Activated naive CD8-positive, alpha-beta T cell treated with anti-CD3 and anti-CD28 coated beads for 36 hours (primary cell): ENCODE measurements around the gene MUSTN1. TPM values are rescaled to one million over a fixed set of nuclear protein-coding genes. Genes with fewer than 3 reads are reported as not detected.

Experiments used
- DNase-seq: peaks from one replicate; pipeline ENCODE4 v3.0.0; 2021
- H3K27ac Mint-ChIP-seq: one replicate; pipeline ENCODE4 v1.8.0; 2022; ENCODE audit warnings: mild to moderate bottlenecking, moderate library complexity, mixed read lengths
- H3K27me3 Mint-ChIP-seq: one replicate; pipeline ENCODE4 v1.8.0; 2022; ENCODE audit warnings: mild to moderate bottlenecking, mixed read lengths
- H3K36me3 Mint-ChIP-seq: one replicate; pipeline ENCODE4 v1.8.0; 2021; ENCODE audit warnings: mild to moderate bottlenecking, mixed read lengths
- H3K4me1 Mint-ChIP-seq: one replicate; pipeline ENCODE4 v1.8.0; 2021; ENCODE audit warnings: mixed read lengths
- H3K4me3 Mint-ChIP-seq: one replicate; pipeline ENCODE4 v1.8.0; 2022; ENCODE audit warnings: mild to moderate bottlenecking, moderate library complexity, mixed read lengths
- H3K9me3 Mint-ChIP-seq: one replicate; pipeline ENCODE4 v1.8.0; 2022; ENCODE audit warnings: mixed read lengths
- total RNA-seq, 2 experiments: library from RNA; stranded (reverse); gene quantifications; one replicate each; pipeline ENCODE4 v1.2.3, GENCODE V29; 2021

Gene MUSTN1
- total RNA-seq, 2 experiments from 2014 or later: 0.91 to 1.0 TPM

- Mint-ChIP-seq H3K9me3 (no peaks in the 10 kb centered on the region), H3K4me1 (no peaks in the 10 kb centered on the region), H3K27ac (no peak overlapping the region), H3K4me3 (no peak overlapping the region), H3K36me3 (no peaks in the 10 kb centered on the region), H3K27me3 (no peaks in the 10 kb centered on the region)
- no peak for DNase-seq
These were observed 25.0 kb downstream of the MUSTN1 start for GRCh38 chr3:52809662-52810377.

GRCh38 chr3:52809149-52809548, 25.7 kb downstream of the MUSTN1 start:
- H3K4me3 Mint-ChIP-seq: no peak overlapping the region
- H3K9me3 Mint-ChIP-seq: no peaks in the 10 kb centered on the region
- no peak for DNase-seq
- H3K4me1 Mint-ChIP-seq: no peaks in the 10 kb centered on the region
- no peaks in the 10 kb centered on the region for H3K27me3 Mint-ChIP-seq
- H3K36me3 Mint-ChIP-seq: no peaks in the 10 kb centered on the region
- H3K27ac Mint-ChIP-seq: no peak overlapping the region

- H3K27me3 Mint-ChIP-seq: no peaks in the 10 kb centered on the region
- no peak overlapping the region for H3K4me3 Mint-ChIP-seq
- no peaks in the 10 kb centered on the region for H3K4me1 Mint-ChIP-seq
- no peaks in the 10 kb centered on the region for H3K9me3 Mint-ChIP-seq
- H3K36me3 Mint-ChIP-seq: no peaks in the 10 kb centered on the region
- DNase-seq: no peak
- no peak overlapping the region for H3K27ac Mint-ChIP-seq
These were observed 29.4 kb downstream of the MUSTN1 start for GRCh38 chr3:52805270-52806039.

- H3K4me1 Mint-ChIP-seq: no peaks in the 10 kb centered on the region
- no peaks in the 10 kb centered on the region for H3K9me3 Mint-ChIP-seq
- H3K4me3 Mint-ChIP-seq: no peak overlapping the region
- H3K27ac Mint-ChIP-seq: no peak overlapping the region
- H3K36me3 Mint-ChIP-seq: no peaks in the 10 kb centered on the region
- H3K27me3 Mint-ChIP-seq: no peaks in the 10 kb centered on the region
- no peak for DNase-seq
These were observed 33.0 kb downstream of the MUSTN1 start for GRCh38 chr3:52801839-52802238.

GRCh38 chr3:52800079-52800478, 34.7 kb downstream of the MUSTN1 start:
- Mint-ChIP-seq H3K36me3 (no peaks in the 10 kb centered on the region), H3K9me3 (no peaks in the 10 kb centered on the region), H3K27me3 (no peaks in the 10 kb centered on the region), H3K4me1 (no peaks in the 10 kb centered on the region), H3K4me3 (no peak overlapping the region), H3K27ac (no peak overlapping the region)
- DNase-seq: no peak

- peak; percentile 20 for DNase-seq
- no peaks in the 10 kb centered on the region for H3K9me3 Mint-ChIP-seq
- H3K27me3 Mint-ChIP-seq: no peaks in the 10 kb centered on the region
These were observed 35.8 kb downstream of the MUSTN1 start for GRCh38 chr3:52798978-52799476.

GRCh38 chr3:52798376-52798977, 36.3 kb downstream of the MUSTN1 start:
- no peak for DNase-seq
- H3K36me3 Mint-ChIP-seq: no peaks in the 10 kb centered on the region

More at GRCh38 chr3:52798978-52799476, 35.8 kb downstream of the MUSTN1 start:
- no peak overlapping the region for H3K4me3 Mint-ChIP-seq
- H3K27ac Mint-ChIP-seq: no peak overlapping the region
- no peaks in the 10 kb centered on the region for H3K4me1 Mint-ChIP-seq
- no peaks in the 10 kb centered on the region for H3K36me3 Mint-ChIP-seq

GRCh38 chr3:52796411-52796810, 38.4 kb downstream of the MUSTN1 start:
- no peaks in the 10 kb centered on the region for H3K27me3 Mint-ChIP-seq
- no peaks in the 10 kb centered on the region for H3K36me3 Mint-ChIP-seq
- no peaks in the 10 kb centered on the region for H3K4me1 Mint-ChIP-seq
- no peaks in the 10 kb centered on the region for H3K9me3 Mint-ChIP-seq
- H3K4me3 Mint-ChIP-seq: no peak overlapping the region
- DNase-seq: no peak
- no peak overlapping the region for H3K27ac Mint-ChIP-seq

More at GRCh38 chr3:52798376-52798977, 36.3 kb downstream of the MUSTN1 start:
- Mint-ChIP-seq H3K27me3 (no peaks in the 10 kb centered on the region), H3K4me1 (no peaks in the 10 kb centered on the region), H3K27ac (no peak overlapping the region), H3K4me3 (no peak overlapping the region), H3K9me3 (no peaks in the 10 kb centered on the region)

GRCh38 chr3:52795298-52795900, 39.4 kb downstream of the MUSTN1 start:
- Mint-ChIP-seq H3K9me3 (no peaks in the 10 kb centered on the region), H3K27ac (no peak overlapping the region), H3K4me1 (no peaks in the 10 kb centered on the region), H3K27me3 (no peaks in the 10 kb centered on the region), H3K4me3 (no peak overlapping the region), H3K36me3 (no peaks in the 10 kb centered on the region)
- no peak for DNase-seq

GRCh38 chr3:52794612-52795099, 40.2 kb downstream of the MUSTN1 start, which contains the start of gene ITIH3:
Gene ITIH3, plus strand, starts transcription at chr3:52794796. Its CDS starts 8 bp downstream, at chr3:52794804.
- Mint-ChIP-seq H3K36me3 (no peaks in the 10 kb centered on the region), H3K27ac (no peak within 1 kb of the TSS)
- no peak for DNase-seq

GRCh38 chr3:52793702-52794611, 40.9 kb downstream of the MUSTN1 start:
- Mint-ChIP-seq H3K4me1 (no peaks in the 10 kb centered on the region), H3K27ac (no peak overlapping the region), H3K36me3 (no peaks in the 10 kb centered on the region), H3K27me3 (no peaks in the 10 kb centered on the region), H3K9me3 (no peaks in the 10 kb centered on the region), H3K4me3 (no peak overlapping the region)
- DNase-seq: no peak

More at GRCh38 chr3:52794612-52795099, 40.2 kb downstream of the MUSTN1 start, which contains the start of gene ITIH3:
- H3K27me3 Mint-ChIP-seq: no peaks in the 10 kb centered on the region
- H3K4me3 Mint-ChIP-seq: no peak within 1 kb of the TSS
- no peaks in the 10 kb centered on the region for H3K4me1 Mint-ChIP-seq
- no peaks in the 10 kb centered on the region for H3K9me3 Mint-ChIP-seq

- H3K4me3 Mint-ChIP-seq: no peak overlapping the region
- no peaks in the 10 kb centered on the region for H3K9me3 Mint-ChIP-seq
- no peak for DNase-seq
- no peaks in the 10 kb centered on the region for H3K27me3 Mint-ChIP-seq
- H3K36me3 Mint-ChIP-seq: no peaks in the 10 kb centered on the region
- H3K4me1 Mint-ChIP-seq: no peaks in the 10 kb centered on the region
- no peak overlapping the region for H3K27ac Mint-ChIP-seq
These were observed 41.7 kb downstream of the MUSTN1 start for GRCh38 chr3:52792961-52793695.

GRCh38 chr3:52792413-52792812, 42.4 kb downstream of the MUSTN1 start:
- no peak overlapping the region for H3K4me3 Mint-ChIP-seq
- H3K4me1 Mint-ChIP-seq: no peaks in the 10 kb centered on the region
- DNase-seq: no peak
- H3K9me3 Mint-ChIP-seq: no peaks in the 10 kb centered on the region
- H3K36me3 Mint-ChIP-seq: no peaks in the 10 kb centered on the region
- no peak overlapping the region for H3K27ac Mint-ChIP-seq
- H3K27me3 Mint-ChIP-seq: no peaks in the 10 kb centered on the region
